ENCODE data around the gene SLC24A3. TPM values are rescaled to one million over a fixed set of nuclear protein-coding genes. Genes with fewer than 3 reads are reported as not detected.

The SLC24A3 gene
- total and polyA plus RNA-seq, 4 donors: 1.9 to 8.4 (median 5.8) TPM

- Histone ChIP-seq H3K27me3 (ENCODE audit: control insufficient read depth in 3 of 3, insufficient read depth in 3 of 3, low read length in 2 of 3) (no peaks in the 10 kb centered on the region), H3K9ac (ENCODE audit: insufficient read depth in 1 of 2, low read length in 2 of 2) (no peak overlapping the region), H3K4me3 (no peak overlapping the region), H3K27ac (ENCODE audit: low read depth in 1 of 2, low read length in 1 of 2) (no peak overlapping the region), H3K4me1 (ENCODE audit: control insufficient read depth in 5 of 5, insufficient read depth in 5 of 5, low read length in 5 of 5) (peaks cover 0 to 2% (median 0%) of the 10 kb centered on the region in 5 donors), H3K9me3 (ENCODE audit: control insufficient read depth in 4 of 4, insufficient read depth in 3 of 4, low read length in 3 of 4) (peaks cover 0 to 2% (median under 1%) of the 10 kb centered on the region in 4 donors), H3K36me3 (ENCODE audit: control insufficient read depth in 4 of 4, insufficient read depth in 4 of 4, low read length in 4 of 4) (no peaks in the 10 kb centered on the region)
- DNase-seq (no peak), ATAC-seq (ENCODE audit: insufficient read depth, low FRiP score) (no peak)
- no peak for TF ChIP-seq CTCF (IDR thresholded peaks at IDR 0.05; ENCODE audit: control extremely low read depth, extremely low read depth)
- 77 to 79% methylated on average over 11 of the region's 11 CpGs for WGBS, 2 donors
These were observed 135.6 kb downstream of the SLC24A3 start for GRCh38 chr20:19347943-19348456.

DNA sequence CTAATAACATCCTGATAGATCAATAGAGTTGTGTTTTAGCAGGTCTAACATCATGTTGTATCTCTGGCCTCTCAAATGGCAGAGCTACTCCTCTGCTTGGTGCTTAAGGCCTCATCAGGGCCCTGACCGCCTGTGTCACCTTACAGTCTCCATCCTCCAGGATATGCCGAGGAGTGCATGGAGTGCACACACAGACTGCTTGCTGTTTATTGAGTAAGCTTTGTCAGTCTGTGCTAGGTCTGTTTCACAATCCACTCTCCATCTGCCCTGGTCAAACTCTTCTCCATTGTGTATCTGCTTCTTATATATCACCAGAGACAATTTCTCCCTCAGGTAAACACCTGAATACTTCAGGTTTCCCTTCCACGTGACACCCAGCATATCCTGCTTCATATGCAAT, 136.1 kb downstream of the SLC24A3 start:
- H3K36me3 ChIP-seq (ENCODE audit: control insufficient read depth in 4 of 4, insufficient read depth in 4 of 4, low read length in 4 of 4): no peaks in the 10 kb centered on the region
- no peak overlapping the region for H3K4me3 ChIP-seq
- no peak overlapping the region for H3K27ac ChIP-seq (ENCODE audit: low read depth in 1 of 2, low read length in 1 of 2)
- no peak for DNase-seq
- TF ChIP-seq CTCF (IDR thresholded peaks at IDR 0.05; ENCODE audit: control extremely low read depth, extremely low read depth): no peak
- H3K4me1 ChIP-seq (ENCODE audit: control insufficient read depth in 5 of 5, insufficient read depth in 5 of 5, low read length in 5 of 5): peaks cover 0 to 2% (median 0%) of the 10 kb centered on the region in 5 donors
- peaks cover 0 to 2% (median under 1%) of the 10 kb centered on the region in 4 donors for H3K9me3 ChIP-seq (ENCODE audit: control insufficient read depth in 4 of 4, insufficient read depth in 3 of 4, low read length in 3 of 4)
- no peak for ATAC-seq (ENCODE audit: insufficient read depth, low FRiP score)
- H3K9ac ChIP-seq (ENCODE audit: insufficient read depth in 1 of 2, low read length in 2 of 2): no peak overlapping the region
- WGBS, 2 donors: 76 to 81% methylated on average over 3 of the region's 3 CpGs
- no peaks in the 10 kb centered on the region for H3K27me3 ChIP-seq (ENCODE audit: control insufficient read depth in 3 of 3, insufficient read depth in 3 of 3, low read length in 2 of 3)

DNA sequence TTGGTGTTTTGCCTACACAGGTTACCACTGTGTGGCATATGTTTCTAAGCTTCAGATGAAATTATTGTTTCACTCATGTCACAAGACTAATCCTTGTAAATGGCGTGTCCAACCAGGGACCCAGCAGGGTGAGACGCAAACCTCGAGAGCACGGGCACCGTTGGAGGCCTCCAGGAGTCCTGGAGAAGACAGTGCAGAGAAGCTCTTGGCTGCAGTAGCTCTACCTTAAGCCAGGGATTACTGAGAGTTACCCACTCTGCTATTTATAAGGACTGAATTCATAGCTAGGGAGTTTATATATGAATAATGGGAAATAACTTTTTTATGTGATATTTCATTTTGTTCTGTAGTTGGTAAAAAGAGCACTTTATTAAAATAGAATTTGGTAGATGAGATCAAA, 137.4 kb downstream of the SLC24A3 start:
- Histone ChIP-seq H3K4me3 (no peak overlapping the region), H3K9me3 (ENCODE audit: control insufficient read depth in 4 of 4, insufficient read depth in 3 of 4, low read length in 3 of 4) (peaks cover 0 to 1% (median 0%) of the 10 kb centered on the region in 4 donors), H3K4me1 (ENCODE audit: control insufficient read depth in 5 of 5, insufficient read depth in 5 of 5, low read length in 5 of 5) (peaks cover 0 to 2% (median 0%) of the 10 kb centered on the region in 5 donors), H3K27me3 (ENCODE audit: control insufficient read depth in 3 of 3, insufficient read depth in 3 of 3, low read length in 2 of 3) (no peaks in the 10 kb centered on the region), H3K27ac (ENCODE audit: low read depth in 1 of 2, low read length in 1 of 2) (no peak overlapping the region), H3K9ac (ENCODE audit: insufficient read depth in 1 of 2, low read length in 2 of 2) (no peak overlapping the region), H3K36me3 (ENCODE audit: control insufficient read depth in 4 of 4, insufficient read depth in 4 of 4, low read length in 4 of 4) (no peaks in the 10 kb centered on the region)
- no peak for DNase-seq
- WGBS, 2 donors: 91 to 94% methylated on average over 5 of the region's 5 CpGs
- no peak for ATAC-seq (ENCODE audit: insufficient read depth, low FRiP score)
- TF ChIP-seq CTCF (IDR thresholded peaks at IDR 0.05; ENCODE audit: control extremely low read depth, extremely low read depth): no peak

- TF ChIP-seq CTCF (IDR thresholded peaks at IDR 0.05; ENCODE audit: control extremely low read depth, extremely low read depth): no peak
- Histone ChIP-seq H3K9ac (ENCODE audit: insufficient read depth in 1 of 2, low read length in 2 of 2) (no peak overlapping the region), H3K27me3 (ENCODE audit: control insufficient read depth in 3 of 3, insufficient read depth in 3 of 3, low read length in 2 of 3) (no peaks in the 10 kb centered on the region), H3K4me3 (no peak overlapping the region), H3K9me3 (ENCODE audit: control insufficient read depth in 4 of 4, insufficient read depth in 3 of 4, low read length in 3 of 4) (peaks cover 0 to 1% (median 0%) of the 10 kb centered on the region in 4 donors), H3K4me1 (ENCODE audit: control insufficient read depth in 5 of 5, insufficient read depth in 5 of 5, low read length in 5 of 5) (peaks cover 0 to 2% (median 0%) of the 10 kb centered on the region in 5 donors), H3K36me3 (ENCODE audit: control insufficient read depth in 4 of 4, insufficient read depth in 4 of 4, low read length in 4 of 4) (no peaks in the 10 kb centered on the region), H3K27ac (ENCODE audit: low read depth in 1 of 2, low read length in 1 of 2) (no peak overlapping the region)
- no peak for DNase-seq
- WGBS, 2 donors: 53 to 61% methylated on average over 2 of the region's 2 CpGs
- ATAC-seq (ENCODE audit: insufficient read depth, low FRiP score): no peak
These were observed 139.1 kb downstream of the SLC24A3 start for GRCh38 chr20:19351542-19351941.

Data from lung (tissue), 12 donors.